Measurements from ENCODE around the gene IDH3A. TPM values are rescaled to one million over a fixed set of nuclear protein-coding genes. Genes with fewer than 3 reads are reported as not detected.
A peak's percentile ranks its signal among the peaks of the same experiment; 100 is the strongest.

Gene IDH3A
- total and polyA plus RNA-seq, 4 experiments from 2014 or later: 39.7 to 69.1 (median 45.9) TPM

GRCh38 chr15:78129077-78129750 is 19.9 kb upstream of the IDH3A start:
- POLR2A ChIA-PET (ENCODE audit: partially characterized antibody): no interaction called here
- Mint-ChIP-seq H3K27me3 (no peaks in the 10 kb centered on the region), H3K27ac (peak overlapping the region; percentile 82 to 95 (median 86)), H3K36me3 (no peaks in the 10 kb centered on the region), H3K4me3 (peak overlapping the region in 1 of 8 donors; percentile 15), H3K9me3 (no peaks in the 10 kb centered on the region), H3K4me1 (peaks cover 7 to 30% (median 20%) of the 10 kb centered on the region in 4 donors)
- no peak overlapping the region for H3K27ac ChIP-seq (ENCODE audit: low read depth, low read length)
- H3K4me1 ChIP-seq (ENCODE audit: insufficient read depth, low read length): peaks cover 12% of the 10 kb centered on the region
- H3K36me3 ChIP-seq (ENCODE audit: insufficient read depth, low read length): no peaks in the 10 kb centered on the region
- H3K4me3 ChIP-seq (ENCODE audit: low read length in 2 of 2): no peak overlapping the region
- intact Hi-C loops (cut with micrococcal nuclease): no loop called here
- DNase-seq: no peak
- no peaks in the 10 kb centered on the region for H3K27me3 ChIP-seq (ENCODE audit: insufficient read depth, low read length)
- CTCF ChIA-PET (ENCODE audit: partially characterized antibody): interaction anchor here (1.0 to 3.9 kb wide), 3 partner anchors 13 to 67 kb away, joined by 4 to 74 read pairs (median 9); no protein-coding TSS in a partner anchor
- H3K9me3 ChIP-seq (ENCODE audit: control insufficient read depth in 1 of 2, low read length in 2 of 2): no peaks in the 10 kb centered on the region

DNA sequence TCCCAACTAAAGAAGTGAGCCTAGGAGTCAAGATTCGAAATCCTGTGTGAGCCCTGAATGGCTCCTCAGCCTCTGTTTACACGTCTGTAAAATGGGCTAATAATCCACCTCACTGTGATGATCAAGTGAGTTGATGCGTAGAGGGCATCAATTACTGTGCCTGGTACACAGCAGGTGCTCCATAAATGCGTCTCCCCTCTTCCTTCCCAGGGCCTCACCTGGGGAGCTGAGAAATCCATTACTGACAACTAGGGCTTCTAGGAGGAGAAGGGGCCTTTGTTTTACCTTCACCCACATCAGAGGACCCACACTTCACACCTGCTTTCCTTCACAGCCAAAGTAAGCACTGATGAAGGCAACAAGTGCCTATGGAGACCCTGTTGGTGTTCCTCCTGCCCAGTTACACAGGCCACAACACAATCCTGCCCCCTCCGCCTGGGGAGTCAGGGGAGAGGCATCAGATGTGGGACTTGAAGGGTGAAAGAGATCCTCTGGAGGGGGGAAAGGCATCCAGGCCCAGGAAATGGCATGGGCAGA is 19.3 kb upstream of the IDH3A start:
- Histone ChIP-seq H3K9me3 (ENCODE audit: control insufficient read depth in 1 of 2, low read length in 2 of 2) (no peaks in the 10 kb centered on the region), H3K27ac (ENCODE audit: low read depth, low read length) (no peak overlapping the region), H3K4me3 (ENCODE audit: low read length in 2 of 2) (no peak overlapping the region), H3K4me1 (ENCODE audit: insufficient read depth, low read length) (peaks cover 12% of the 10 kb centered on the region), H3K36me3 (ENCODE audit: insufficient read depth, low read length) (no peaks in the 10 kb centered on the region), H3K27me3 (ENCODE audit: insufficient read depth, low read length) (no peaks in the 10 kb centered on the region)
- Mint-ChIP-seq H3K4me1 (peaks cover 7 to 30% (median 20%) of the 10 kb centered on the region in 4 donors), H3K9me3 (no peaks in the 10 kb centered on the region), H3K36me3 (no peaks in the 10 kb centered on the region), H3K4me3 (peak overlapping the region in 7 of 8 donors; percentile 61 to 93 (median 77)), H3K27me3 (no peaks in the 10 kb centered on the region), H3K27ac (peak overlapping the region; percentile 40 to 95 (median 92))
- intact Hi-C loops (cut with micrococcal nuclease): no loop called here
- ChIA-PET CTCF (ENCODE audit: partially characterized antibody) (interaction anchor here (0.6 to 3.9 kb wide), 13 partner anchors 12 to 130 kb away, joined by 3 to 74 read pairs (median 5); no protein-coding TSS in a partner anchor), POLR2A (ENCODE audit: partially characterized antibody) (interaction anchor here (2.8 kb wide), 1 partner anchor 19 kb away, joined by 32 read pairs; the partner anchor contains the start of gene IDH3A)
- no peak for DNase-seq

DNA sequence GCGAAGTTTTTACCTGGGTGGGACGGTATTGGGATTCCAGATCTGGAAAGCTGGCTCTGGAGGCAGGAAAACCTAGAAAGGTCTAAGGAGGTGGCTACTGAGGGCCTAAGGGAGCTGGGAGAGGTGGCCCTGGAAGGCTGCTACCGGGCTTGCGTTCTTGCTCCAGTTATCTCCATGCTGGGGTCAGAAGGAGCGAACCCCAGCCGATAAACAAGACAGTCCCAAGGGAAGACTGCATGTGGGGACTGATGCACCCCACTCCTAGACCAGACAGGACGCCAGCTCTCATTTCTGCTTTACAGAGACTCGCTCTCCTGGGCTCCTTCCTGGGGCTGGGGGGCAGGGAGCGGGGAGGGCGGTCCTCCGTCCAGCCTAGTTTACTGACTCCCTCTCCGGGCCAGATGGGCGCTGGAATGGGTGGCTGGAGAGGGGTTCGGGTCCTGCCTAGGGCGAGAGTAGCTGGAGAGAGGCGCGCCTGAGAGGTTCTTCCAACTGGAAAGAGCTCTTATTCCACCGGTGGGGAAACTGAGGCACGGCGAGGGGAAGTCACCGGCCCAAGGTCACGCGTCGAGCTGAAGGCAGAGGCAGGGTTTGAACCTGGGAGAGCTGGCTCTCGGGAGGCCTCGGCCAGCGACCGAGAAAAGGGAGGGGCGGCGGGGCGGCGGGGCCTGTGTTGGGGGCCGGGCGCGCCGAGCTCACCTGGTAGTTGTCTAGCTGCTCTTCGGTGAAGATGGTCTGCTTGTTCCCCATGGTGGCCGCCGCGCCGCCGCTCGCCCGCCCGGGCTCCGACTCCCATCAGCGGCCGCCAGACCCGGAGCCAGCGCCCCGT is 18.5 kb upstream of the IDH3A start:
- Mint-ChIP-seq H3K27ac (peak overlapping the region; percentile 77 to 95 (median 88)), H3K4me3 (peak overlapping the region; percentile 53 to 93 (median 80)), H3K9me3 (no peaks in the 10 kb centered on the region), H3K27me3 (no peaks in the 10 kb centered on the region), H3K36me3 (no peaks in the 10 kb centered on the region), H3K4me1 (peaks cover 7 to 30% (median 20%) of the 10 kb centered on the region in 4 donors)
- CTCF ChIA-PET (ENCODE audit: partially characterized antibody): interaction anchor here (0.8 to 3.9 kb wide), 18 partner anchors 8 to 164 kb away, joined by 3 to 74 read pairs (median 5); no protein-coding TSS in a partner anchor
- no peak for DNase-seq
- Histone ChIP-seq H3K4me1 (ENCODE audit: insufficient read depth, low read length) (peaks cover 12% of the 10 kb centered on the region), H3K27me3 (ENCODE audit: insufficient read depth, low read length) (no peaks in the 10 kb centered on the region), H3K9me3 (ENCODE audit: control insufficient read depth in 1 of 2, low read length in 2 of 2) (no peaks in the 10 kb centered on the region), H3K36me3 (ENCODE audit: insufficient read depth, low read length) (no peaks in the 10 kb centered on the region), H3K27ac (ENCODE audit: low read depth, low read length) (no peak overlapping the region), H3K4me3 (ENCODE audit: low read length in 2 of 2) (no peak overlapping the region)
- intact Hi-C loops (cut with micrococcal nuclease): loop anchor here (1.0 kb wide), 4 partner anchors 17 to 111 kb away; partner anchors contain the start of gene IDH3A
- POLR2A ChIA-PET (ENCODE audit: partially characterized antibody): interaction anchor here (0.9 to 2.8 kb wide), 6 partner anchors 9 to 307 kb away, joined by 3 to 32 read pairs (median 6); partner anchors contain the start of gene IDH3A

GRCh38 chr15:78131295-78132061 is 17.7 kb upstream of the IDH3A start, which contains the start of gene CIB2:
Gene CIB2, minus strand, starts transcription at chr15:78131445. Its CDS starts 230 bp downstream, at chr15:78131215.
- intact Hi-C loops (cut with micrococcal nuclease): loop anchor here (1.0 kb wide), 4 partner anchors 18 to 110 kb away; partner anchors contain the start of gene IDH3A
- Mint-ChIP-seq H3K4me1 (peaks cover 7 to 30% (median 20%) of the 10 kb centered on the region in 4 donors), H3K27me3 (peaks cover 0 to 1% of the 10 kb centered on the region in 2 donors), H3K36me3 (no peaks in the 10 kb centered on the region), H3K27ac (peak within 1 kb of the TSS; percentile 79 to 95 (median 88)), H3K9me3 (no peaks in the 10 kb centered on the region), H3K4me3 (peak within 1 kb of the TSS; percentile 79 to 93 (median 80))
- ChIA-PET POLR2A (ENCODE audit: partially characterized antibody) (interaction anchor here (0.6 to 2.8 kb wide), 9 partner anchors 8 to 579 kb away, joined by 3 to 32 read pairs (median 5); partner anchors contain the start of gene IDH3A), CTCF (ENCODE audit: partially characterized antibody) (interaction anchor here (0.8 to 3.9 kb wide), 17 partner anchors 9 to 165 kb away, joined by 3 to 74 read pairs (median 5); no protein-coding TSS in a partner anchor)
- H3K4me3 ChIP-seq (ENCODE audit: low read length in 2 of 2): peak within 1 kb of the TSS; percentile 81 to 88
- no peaks in the 10 kb centered on the region for H3K27me3 ChIP-seq (ENCODE audit: insufficient read depth, low read length)
- no peaks in the 10 kb centered on the region for H3K9me3 ChIP-seq (ENCODE audit: control insufficient read depth in 1 of 2, low read length in 2 of 2)
- peaks cover 12% of the 10 kb centered on the region for H3K4me1 ChIP-seq (ENCODE audit: insufficient read depth, low read length)
- no peaks in the 10 kb centered on the region for H3K36me3 ChIP-seq (ENCODE audit: insufficient read depth, low read length)
- H3K27ac ChIP-seq (ENCODE audit: low read depth, low read length): peak within 1 kb of the TSS; percentile 66
- DNase-seq: peak; percentile 72 to 82 (median 76)

DNA sequence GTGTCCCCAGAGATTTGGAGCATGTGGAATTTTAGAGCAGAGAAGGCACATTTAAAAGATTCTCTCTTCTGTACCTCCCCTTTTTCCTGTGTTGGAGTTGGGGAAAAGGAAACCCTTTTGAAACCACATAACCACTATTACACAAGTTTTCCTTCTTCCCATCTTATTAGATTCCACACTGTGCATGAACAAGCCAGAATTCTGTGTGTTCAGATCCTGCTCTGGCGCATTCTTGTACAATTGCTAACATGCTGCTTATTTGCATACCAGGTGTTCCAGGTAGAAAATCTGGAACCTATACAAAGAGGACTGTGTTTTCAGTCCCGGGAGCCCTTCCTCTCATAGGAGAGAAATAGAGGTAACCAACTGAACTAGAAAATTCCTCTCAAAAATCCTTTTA is 15.4 kb upstream of the IDH3A start:
- no peak overlapping the region for H3K27ac ChIP-seq (ENCODE audit: low read depth, low read length)
- no peaks in the 10 kb centered on the region for H3K9me3 ChIP-seq (ENCODE audit: control insufficient read depth in 1 of 2, low read length in 2 of 2)
- ChIA-PET POLR2A (ENCODE audit: partially characterized antibody) (no interaction called here), CTCF (ENCODE audit: partially characterized antibody) (no interaction called here)
- H3K4me1 ChIP-seq (ENCODE audit: insufficient read depth, low read length): peaks cover 12% of the 10 kb centered on the region
- no peaks in the 10 kb centered on the region for H3K27me3 ChIP-seq (ENCODE audit: insufficient read depth, low read length)
- no peak for DNase-seq
- no peaks in the 10 kb centered on the region for H3K9me3 Mint-ChIP-seq
- H3K36me3 Mint-ChIP-seq: no peaks in the 10 kb centered on the region
- H3K36me3 ChIP-seq (ENCODE audit: insufficient read depth, low read length): no peaks in the 10 kb centered on the region
- peaks cover 9 to 30% (median 19%) of the 10 kb centered on the region in 4 donors for H3K4me1 Mint-ChIP-seq
- peaks cover 0 to 1% of the 10 kb centered on the region in 2 donors for H3K27me3 Mint-ChIP-seq
- intact Hi-C loops (cut with micrococcal nuclease): no loop called here
- peak overlapping the region in 3 of 7 donors; percentile 16 to 53 (median 51) for H3K27ac Mint-ChIP-seq
- peak overlapping the region in 1 of 8 donors; percentile 9 for H3K4me3 Mint-ChIP-seq
- no peak overlapping the region for H3K4me3 ChIP-seq (ENCODE audit: low read length in 2 of 2)

DNA sequence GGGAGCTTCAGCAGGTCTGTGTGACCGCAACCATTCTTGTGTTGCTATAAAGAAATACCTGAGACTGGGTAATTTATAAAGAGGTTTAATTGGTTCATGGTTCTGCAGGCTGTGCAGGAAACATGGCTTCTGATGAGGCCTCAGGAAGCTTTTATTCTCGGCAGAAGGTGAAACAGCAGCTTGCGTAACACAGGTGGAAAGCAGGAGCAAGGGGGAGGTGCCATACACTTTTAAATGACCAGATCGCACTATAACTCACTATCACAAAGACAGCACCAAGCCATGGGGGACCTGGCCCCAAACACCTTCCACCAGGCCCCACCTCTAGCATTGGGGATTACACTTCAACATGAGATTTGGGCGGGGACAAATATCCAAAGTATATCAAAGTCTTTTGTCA is 9.6 kb upstream of the IDH3A start:
- no peak for DNase-seq
- H3K9me3 Mint-ChIP-seq: no peaks in the 10 kb centered on the region
- Histone ChIP-seq H3K27ac (ENCODE audit: low read depth, low read length) (no peak overlapping the region), H3K4me1 (ENCODE audit: insufficient read depth, low read length) (no peaks in the 10 kb centered on the region), H3K9me3 (ENCODE audit: control insufficient read depth in 1 of 2, low read length in 2 of 2) (no peaks in the 10 kb centered on the region), H3K27me3 (ENCODE audit: insufficient read depth, low read length) (no peaks in the 10 kb centered on the region), H3K4me3 (ENCODE audit: low read length in 2 of 2) (no peak overlapping the region), H3K36me3 (ENCODE audit: insufficient read depth, low read length) (no peaks in the 10 kb centered on the region)
- no peak overlapping the region for H3K27ac Mint-ChIP-seq
- H3K36me3 Mint-ChIP-seq: peaks cover 0 to 4% of the 10 kb centered on the region in 2 donors
- peaks cover 0 to 4% (median 1%) of the 10 kb centered on the region in 4 donors for H3K4me1 Mint-ChIP-seq
- H3K4me3 Mint-ChIP-seq: no peak overlapping the region
- ChIA-PET CTCF (ENCODE audit: partially characterized antibody) (interaction anchor here (1.2 kb wide), 1 partner anchor 100 kb away, joined by 7 read pairs; no protein-coding TSS in a partner anchor), POLR2A (ENCODE audit: partially characterized antibody) (interaction anchor here (0.7 to 1.6 kb wide), 3 partner anchors 9 to 298 kb away, joined by 3 to 6 read pairs (median 4); partner anchors contain the start of gene IREB2)
- H3K27me3 Mint-ChIP-seq: peaks cover 0 to 1% of the 10 kb centered on the region in 2 donors
- intact Hi-C loops (cut with micrococcal nuclease): no loop called here
